ENCODE measurements around the gene FCN1. TPM values are rescaled to one million over a fixed set of nuclear protein-coding genes. Genes with fewer than 3 reads are reported as not detected.

The FCN1 gene
- total and polyA plus RNA-seq, 9 of the 15 experiments (the other 6 are each of a cell fraction or from before 2014, with no cell fraction given): not detected

GRCh38 chr9:134957165-134957944 is 39.6 kb upstream of the FCN1 start:
- FAIRE-seq: no peak
- Histone ChIP-seq H3K4me2 (ENCODE audit: insufficient read depth, low read length) (no peak overlapping the region), H4K20me1 (replicated peaks; ENCODE audit: control insufficient read depth, insufficient read depth, low read length) (no peaks in the 10 kb centered on the region), H3K27ac (ENCODE audit: extremely low read depth, low read depth, low read length) (no peak overlapping the region), H3K27me3 (ENCODE audit: control insufficient read depth in 2 of 2, insufficient read depth in 2 of 2, low read length in 2 of 2) (peaks cover 0 to 26% of the 10 kb centered on the region in 2 experiments; a peak in 2 of 5 replicates), H3K79me2 (ENCODE audit: control insufficient read depth, insufficient read depth, low read length) (no peaks in the 10 kb centered on the region), H3K4me1 (replicated peaks in 1 of 2; ENCODE audit: control insufficient read depth in 2 of 2, insufficient read depth in 2 of 2, low read length in 2 of 2) (no peaks in the 10 kb centered on the region), H3K36me3 (ENCODE audit: control insufficient read depth, insufficient read depth, low read length) (no peaks in the 10 kb centered on the region), H3K4me3 (no peak overlapping the region), H3K9me3 (replicated peaks; ENCODE audit: control insufficient read depth, insufficient read depth, low read depth, low read length) (no peaks in the 10 kb centered on the region), H3K9ac (ENCODE audit: insufficient read depth in 1 of 2, low read depth in 2 of 2, low read length in 2 of 2) (no peak overlapping the region), H3K9me1 (ENCODE audit: control insufficient read depth, insufficient read depth, low read length) (no peaks in the 10 kb centered on the region), H2AFZ (ENCODE audit: low read depth, low read length) (no peak overlapping the region)
- ChIA-PET POLR2A (no interaction called here), CTCF (ENCODE audit: low intra/inter-chr PET ratio) (no interaction called here)
- BruUV-seq (replicated peaks): no TSS peak
- intact Hi-C loops (cut with micrococcal nuclease): no loop called here
- 0% methylated on average over 9 of the region's 9 CpGs for WGBS (ENCODE audit: insufficient coverage, low coverage, missing lambda C conversion rate)
- in situ Hi-C loops (cut with MboI): no loop called here
- DNase-seq (ENCODE audit: extremely low read depth in 1 of 4, low spot score in 3 of 4): no peak
- no peak for ATAC-seq
- TF ChIP-seq ZBTB17 (CRISPR knock-in tag; IDR thresholded peaks at IDR 0.05) (no peak), CHD1 (IDR thresholded peaks at IDR 0.05; ENCODE audit: low read length) (no peak), ZSCAN29 (IDR thresholded peaks at IDR 0.05) (no peak), SRF (CRISPR knock-in tag; IDR thresholded peaks at IDR 0.05) (no peak), BCLAF1 (IDR thresholded peaks at IDR 0.05; ENCODE audit: borderline replicate concordance in 1 of 2, control insufficient read depth in 1 of 2, low read depth in 2 of 2, low read length in 1 of 2) (no peak), HLTF (IDR thresholded peaks at IDR 0.05) (no peak), SRSF3 (IDR thresholded peaks at IDR 0.05; ENCODE audit: insufficient read depth, low read length) (no peak), ZNF778 (CRISPR knock-in tag; IDR thresholded peaks at IDR 0.05) (no peak), THRB (CRISPR knock-in tag; conservative IDR thresholded peaks at IDR 0.05) (no peak)
